Measurements from ENCODE around the gene KCNQ5.

The KCNQ5 gene

GRCh38 chr6:72886170-72886569 lies 264.3 kb downstream of the KCNQ5 start:
- TF ChIP-seq EZH2phosphoT487 (IDR thresholded peaks at IDR 0.05; ENCODE audit: low read depth) (no peak), CTCF (IDR thresholded peaks at IDR 0.05; ENCODE audit: low read depth, low read length) (no peak)
- Histone ChIP-seq H3K36me3 (replicated peaks; ENCODE audit: low read depth, low read length) (peaks cover 4% of the 10 kb centered on the region), H3K4me2 (ENCODE audit: low read length) (no peak overlapping the region), H3K27me3 (ENCODE audit: low read depth, low read length) (no peaks in the 10 kb centered on the region), H4K20me1 (ENCODE audit: insufficient read depth, low read length) (no peaks in the 10 kb centered on the region), H3K79me2 (ENCODE audit: low read length) (no peaks in the 10 kb centered on the region), H3K9me3 (ENCODE audit: insufficient read depth, low read length) (peaks cover 12% of the 10 kb centered on the region), H3K9ac (ENCODE audit: low read length) (no peak overlapping the region), H3K27ac (ENCODE audit: low read length) (no peak overlapping the region), H2AFZ (ENCODE audit: low read depth, low read length) (no peak overlapping the region), H3K4me3 (ENCODE audit: low read length) (no peak overlapping the region), H3K4me1 (ENCODE audit: low read length) (no peaks in the 10 kb centered on the region)

GRCh38 chr6:72890233-72890632 lies 268.4 kb downstream of the KCNQ5 start:
- no peak overlapping the region for H3K27ac ChIP-seq (ENCODE audit: low read length)
- H3K4me1 ChIP-seq (ENCODE audit: low read length): peaks cover 5% of the 10 kb centered on the region; the same call in 1 of the 2 replicates
- H3K4me2 ChIP-seq (ENCODE audit: low read length): no peak overlapping the region
- H3K36me3 ChIP-seq (replicated peaks; ENCODE audit: low read depth, low read length): peaks cover 4% of the 10 kb centered on the region
- H3K27me3 ChIP-seq (ENCODE audit: low read depth, low read length): no peaks in the 10 kb centered on the region
- no peaks in the 10 kb centered on the region for H4K20me1 ChIP-seq (ENCODE audit: insufficient read depth, low read length)
- no peaks in the 10 kb centered on the region for H3K79me2 ChIP-seq (ENCODE audit: low read length)
- H2AFZ ChIP-seq (ENCODE audit: low read depth, low read length): no peak overlapping the region
- no peak overlapping the region for H3K4me3 ChIP-seq (ENCODE audit: low read length)
- TF ChIP-seq EZH2phosphoT487 (IDR thresholded peaks at IDR 0.05; ENCODE audit: low read depth): no peak
- H3K9ac ChIP-seq (ENCODE audit: low read length): no peak overlapping the region
- peaks cover 12% of the 10 kb centered on the region for H3K9me3 ChIP-seq (ENCODE audit: insufficient read depth, low read length)

- TF ChIP-seq CTCF (IDR thresholded peaks at IDR 0.05; ENCODE audit: low read depth, low read length) (no peak), EZH2phosphoT487 (IDR thresholded peaks at IDR 0.05; ENCODE audit: low read depth) (no peak)
- H4K20me1 ChIP-seq (ENCODE audit: insufficient read depth, low read length): no peaks in the 10 kb centered on the region
- H3K27ac ChIP-seq (ENCODE audit: low read length): no peak overlapping the region
- H3K79me2 ChIP-seq (ENCODE audit: low read length): no peaks in the 10 kb centered on the region
- peaks cover 10% of the 10 kb centered on the region for H3K9me3 ChIP-seq (ENCODE audit: insufficient read depth, low read length)
- no peaks in the 10 kb centered on the region for H3K27me3 ChIP-seq (ENCODE audit: low read depth, low read length)
- H3K36me3 ChIP-seq (replicated peaks; ENCODE audit: low read depth, low read length): peaks cover 4% of the 10 kb centered on the region
- H2AFZ ChIP-seq (ENCODE audit: low read depth, low read length): no peak overlapping the region
- no peak overlapping the region for H3K9ac ChIP-seq (ENCODE audit: low read length)
- H3K4me3 ChIP-seq (ENCODE audit: low read length): no peak overlapping the region
- H3K4me2 ChIP-seq (ENCODE audit: low read length): no peak overlapping the region
- H3K4me1 ChIP-seq (ENCODE audit: low read length): peaks cover 5% of the 10 kb centered on the region; the same call in 1 of the 2 replicates
These were observed 268.8 kb downstream of the KCNQ5 start for GRCh38 chr6:72890671-72891070.

GRCh38 chr6:72892901-72893300 lies 271.0 kb downstream of the KCNQ5 start:
- Histone ChIP-seq H2AFZ (ENCODE audit: low read depth, low read length) (no peak overlapping the region), H3K27ac (ENCODE audit: low read length) (no peak overlapping the region), H4K20me1 (ENCODE audit: insufficient read depth, low read length) (no peaks in the 10 kb centered on the region), H3K4me3 (ENCODE audit: low read length) (no peak overlapping the region), H3K27me3 (ENCODE audit: low read depth, low read length) (no peaks in the 10 kb centered on the region), H3K9me3 (ENCODE audit: insufficient read depth, low read length) (no peaks in the 10 kb centered on the region), H3K9ac (ENCODE audit: low read length) (no peak overlapping the region), H3K4me1 (ENCODE audit: low read length) (peaks cover 5% of the 10 kb centered on the region; the same call in 1 of the 2 replicates), H3K79me2 (ENCODE audit: low read length) (no peaks in the 10 kb centered on the region), H3K36me3 (replicated peaks; ENCODE audit: low read depth, low read length) (peaks cover 2% of the 10 kb centered on the region), H3K4me2 (ENCODE audit: low read length) (no peak overlapping the region)
- no peak for TF ChIP-seq EZH2phosphoT487 (IDR thresholded peaks at IDR 0.05; ENCODE audit: low read depth)
- TF ChIP-seq CTCF (IDR thresholded peaks at IDR 0.05; ENCODE audit: low read depth, low read length): no peak
